Neural crest cell (in vitro differentiated cells): ENCODE measurements around the gene ZNF574. TPM values are rescaled to one million over a fixed set of nuclear protein-coding genes. Genes with fewer than 3 reads are reported as not detected.
A peak's percentile ranks its signal among the peaks of the same experiment; 100 is the strongest.

Experiments
- DNase-seq: peaks from one replicate; pipeline ENCODE4 v3.0.0; 2021; ENCODE audit warnings: low read depth, mixed read lengths, low spot score
- H3K27ac Mint-ChIP-seq: one replicate; pipeline ENCODE4 v1.8.0; 2021; ENCODE audit warnings: mild to moderate bottlenecking, mixed read lengths; ENCODE audit not compliant: unreplicated experiment
- H3K27me3 Mint-ChIP-seq: 2 replicates; pipeline ENCODE4 v1.8.0; 2021; ENCODE audit warnings: low read depth, mild to moderate bottlenecking, mixed read lengths
- H3K36me3 Mint-ChIP-seq: 2 replicates; pipeline ENCODE4 v1.8.0; 2021; ENCODE audit warnings: low read depth, mild to moderate bottlenecking, mixed read lengths
- H3K4me1 Mint-ChIP-seq: 2 replicates; pipeline ENCODE4 v1.8.0; 2021; ENCODE audit warnings: mixed read lengths
- H3K4me3 Mint-ChIP-seq: one replicate; pipeline ENCODE4 v1.8.0; 2021; ENCODE audit warnings: mild to moderate bottlenecking, mixed read lengths
- H3K9me3 Mint-ChIP-seq: 2 replicates; pipeline ENCODE4 v1.8.0; 2021; ENCODE audit warnings: mixed read lengths
- total RNA-seq: library from RNA; stranded (reverse); gene quantifications from 2 replicates; pipeline ENCODE4 v1.2.1, GENCODE V29; 2021
- TF ChIP-seq, protein P1 (sequence below): fragments of 200-600 bp; sonication (generic); conservative IDR thresholded peaks from 2 replicates; pipeline ENCODE4 v1.5.0; 2021; ENCODE audit warnings: antibody characterized with exemption, mild to moderate bottlenecking

Gene ZNF574
- total RNA-seq, 1 donor from 2014 or later, result 26.0 TPM

DNA sequence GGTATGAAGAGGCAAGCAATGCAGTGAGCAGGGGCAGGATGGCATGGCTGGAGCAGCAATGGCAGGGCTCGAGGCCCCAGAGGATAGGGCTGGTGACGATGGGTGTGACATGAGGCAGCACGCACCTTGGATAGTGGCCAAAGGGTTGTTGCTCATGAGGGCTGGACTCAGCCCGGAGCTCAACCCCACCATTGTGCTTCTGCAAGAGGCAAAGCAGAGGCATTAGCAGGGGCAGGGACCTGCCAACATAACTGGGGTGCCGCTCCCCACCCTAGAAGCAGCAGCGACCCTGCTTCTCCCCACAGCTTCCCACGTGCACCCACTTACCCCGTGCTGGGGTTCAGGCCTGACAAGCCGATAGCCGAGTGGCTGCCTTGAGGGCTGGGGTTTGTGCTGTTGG, 15.8 kb downstream of the ZNF574 start:
- Mint-ChIP-seq H3K36me3 (no peaks in the 10 kb centered on the region), H3K27ac (no peak overlapping the region), H3K4me1 (peaks cover 20% of the 10 kb centered on the region), H3K9me3 (no peaks in the 10 kb centered on the region), H3K4me3 (no peak overlapping the region), H3K27me3 (peaks cover 15% of the 10 kb centered on the region)
- TF ChIP-seq, protein P1, sequence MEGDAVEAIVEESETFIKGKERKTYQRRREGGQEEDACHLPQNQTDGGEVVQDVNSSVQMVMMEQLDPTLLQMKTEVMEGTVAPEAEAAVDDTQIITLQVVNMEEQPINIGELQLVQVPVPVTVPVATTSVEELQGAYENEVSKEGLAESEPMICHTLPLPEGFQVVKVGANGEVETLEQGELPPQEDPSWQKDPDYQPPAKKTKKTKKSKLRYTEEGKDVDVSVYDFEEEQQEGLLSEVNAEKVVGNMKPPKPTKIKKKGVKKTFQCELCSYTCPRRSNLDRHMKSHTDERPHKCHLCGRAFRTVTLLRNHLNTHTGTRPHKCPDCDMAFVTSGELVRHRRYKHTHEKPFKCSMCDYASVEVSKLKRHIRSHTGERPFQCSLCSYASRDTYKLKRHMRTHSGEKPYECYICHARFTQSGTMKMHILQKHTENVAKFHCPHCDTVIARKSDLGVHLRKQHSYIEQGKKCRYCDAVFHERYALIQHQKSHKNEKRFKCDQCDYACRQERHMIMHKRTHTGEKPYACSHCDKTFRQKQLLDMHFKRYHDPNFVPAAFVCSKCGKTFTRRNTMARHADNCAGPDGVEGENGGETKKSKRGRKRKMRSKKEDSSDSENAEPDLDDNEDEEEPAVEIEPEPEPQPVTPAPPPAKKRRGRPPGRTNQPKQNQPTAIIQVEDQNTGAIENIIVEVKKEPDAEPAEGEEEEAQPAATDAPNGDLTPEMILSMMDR, result no peak
- DNase-seq, result no peak

DNA sequence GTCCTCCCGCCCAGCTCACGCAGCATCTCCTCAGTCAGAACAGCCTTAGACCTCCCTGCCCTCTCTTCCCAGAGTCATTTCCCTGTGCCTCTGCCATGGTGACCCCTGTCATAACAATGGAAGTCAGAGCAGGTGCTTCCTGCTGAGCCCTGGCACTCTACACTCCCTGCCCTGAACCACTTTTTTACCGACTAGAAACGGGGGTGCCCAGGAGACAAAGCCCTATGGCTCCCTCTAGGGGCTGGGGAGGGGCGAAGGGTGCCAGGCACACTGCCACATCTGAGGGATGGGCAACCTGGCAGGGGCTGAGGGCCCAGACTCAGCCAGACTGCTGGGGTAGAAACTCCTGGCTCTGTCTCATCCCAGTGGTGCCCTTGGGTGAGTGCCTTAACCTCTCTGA, 16.4 kb downstream of the ZNF574 start:
- H3K9me3 Mint-ChIP-seq, result no peaks in the 10 kb centered on the region
- H3K36me3 Mint-ChIP-seq, result no peaks in the 10 kb centered on the region
- H3K27me3 Mint-ChIP-seq, result peaks cover 18% of the 10 kb centered on the region
- no peak overlapping the region for H3K27ac Mint-ChIP-seq
- TF ChIP-seq, protein P1, result peak; percentile 34
- peaks cover 15% of the 10 kb centered on the region for H3K4me1 Mint-ChIP-seq
- no peak for DNase-seq
- H3K4me3 Mint-ChIP-seq, result no peak overlapping the region

GRCh38 chr19:42093505-42093904, 17.5 kb downstream of the ZNF574 start:
- H3K4me3 Mint-ChIP-seq, result no peak overlapping the region
- TF ChIP-seq, protein P1, result no peak
- no peaks in the 10 kb centered on the region for H3K36me3 Mint-ChIP-seq
- H3K9me3 Mint-ChIP-seq, result no peaks in the 10 kb centered on the region
- peaks cover 18% of the 10 kb centered on the region for H3K27me3 Mint-ChIP-seq
- DNase-seq, result no peak
- H3K4me1 Mint-ChIP-seq, result peaks cover 15% of the 10 kb centered on the region
- no peak overlapping the region for H3K27ac Mint-ChIP-seq

- peaks cover 15% of the 10 kb centered on the region for H3K4me1 Mint-ChIP-seq
- TF ChIP-seq, protein P1, result no peak
- H3K4me3 Mint-ChIP-seq, result no peak overlapping the region
- H3K27me3 Mint-ChIP-seq, result peaks cover 18% of the 10 kb centered on the region
- H3K36me3 Mint-ChIP-seq, result no peaks in the 10 kb centered on the region
- H3K9me3 Mint-ChIP-seq, result no peaks in the 10 kb centered on the region
- peak overlapping the region; percentile 65 for H3K27ac Mint-ChIP-seq
- no peak for DNase-seq
Observed at GRCh38 chr19:42093926-42094325, 18.0 kb downstream of the ZNF574 start.

GRCh38 chr19:42095142-42095813, 19.3 kb downstream of the ZNF574 start:
- Mint-ChIP-seq H3K36me3 (no peaks in the 10 kb centered on the region), H3K4me1 (peaks cover 15% of the 10 kb centered on the region), H3K4me3 (no peak overlapping the region), H3K27me3 (peaks cover 18% of the 10 kb centered on the region), H3K9me3 (no peaks in the 10 kb centered on the region), H3K27ac (no peak overlapping the region)
- DNase-seq, result no peak
- TF ChIP-seq, protein P1, result no peak
